22Rv1 (cell line): ENCODE measurements around the gene LRMDA.

Experiments
- ZFX ChIP-seq: fragments of 450-650 bp; IDR thresholded peaks from 2 replicates; pipeline ENCODE4 v1.6.1; 2017; ENCODE audit warnings: antibody characterized with exemption, borderline replicate concordance
- TF ChIP-seq, protein P1 (sequence below): fragments of 450-650 bp; IDR thresholded peaks from 2 replicates; pipeline ENCODE4 v1.5.1; 2017; ENCODE audit warnings: mild to moderate bottlenecking

DNA sequence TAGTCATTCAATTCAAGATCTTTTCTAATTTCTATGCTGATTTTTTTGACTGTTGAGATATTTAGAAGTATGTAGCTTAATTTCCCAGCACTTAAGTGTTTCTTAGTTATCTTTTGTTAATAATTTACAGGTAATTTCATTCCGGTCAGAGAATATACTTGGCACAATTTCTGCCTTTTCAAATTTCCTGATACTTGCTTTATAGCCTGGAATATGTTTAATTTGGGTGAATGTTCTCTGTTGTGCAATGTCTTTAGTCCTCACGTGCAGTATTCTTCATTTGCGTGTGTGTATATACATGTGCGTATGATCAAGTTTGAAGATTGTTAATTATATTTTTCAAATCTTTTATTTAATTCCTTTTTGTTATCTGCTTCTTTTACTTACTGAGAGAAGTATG, 989.3 kb downstream of the LRMDA start:
- TF ChIP-seq, protein P1, sequence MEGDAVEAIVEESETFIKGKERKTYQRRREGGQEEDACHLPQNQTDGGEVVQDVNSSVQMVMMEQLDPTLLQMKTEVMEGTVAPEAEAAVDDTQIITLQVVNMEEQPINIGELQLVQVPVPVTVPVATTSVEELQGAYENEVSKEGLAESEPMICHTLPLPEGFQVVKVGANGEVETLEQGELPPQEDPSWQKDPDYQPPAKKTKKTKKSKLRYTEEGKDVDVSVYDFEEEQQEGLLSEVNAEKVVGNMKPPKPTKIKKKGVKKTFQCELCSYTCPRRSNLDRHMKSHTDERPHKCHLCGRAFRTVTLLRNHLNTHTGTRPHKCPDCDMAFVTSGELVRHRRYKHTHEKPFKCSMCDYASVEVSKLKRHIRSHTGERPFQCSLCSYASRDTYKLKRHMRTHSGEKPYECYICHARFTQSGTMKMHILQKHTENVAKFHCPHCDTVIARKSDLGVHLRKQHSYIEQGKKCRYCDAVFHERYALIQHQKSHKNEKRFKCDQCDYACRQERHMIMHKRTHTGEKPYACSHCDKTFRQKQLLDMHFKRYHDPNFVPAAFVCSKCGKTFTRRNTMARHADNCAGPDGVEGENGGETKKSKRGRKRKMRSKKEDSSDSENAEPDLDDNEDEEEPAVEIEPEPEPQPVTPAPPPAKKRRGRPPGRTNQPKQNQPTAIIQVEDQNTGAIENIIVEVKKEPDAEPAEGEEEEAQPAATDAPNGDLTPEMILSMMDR: no peak
- no peak for TF ChIP-seq ZFX
